Kidney capillary endothelial cell (primary cell): ENCODE measurements around the gene SUSD6.

Source experiments
- DNase-seq: peaks from one replicate; pipeline ENCODE4 v3.0.0-alpha.2; 2018; ENCODE audit warnings: low spot score

Gene SUSD6

DNA sequence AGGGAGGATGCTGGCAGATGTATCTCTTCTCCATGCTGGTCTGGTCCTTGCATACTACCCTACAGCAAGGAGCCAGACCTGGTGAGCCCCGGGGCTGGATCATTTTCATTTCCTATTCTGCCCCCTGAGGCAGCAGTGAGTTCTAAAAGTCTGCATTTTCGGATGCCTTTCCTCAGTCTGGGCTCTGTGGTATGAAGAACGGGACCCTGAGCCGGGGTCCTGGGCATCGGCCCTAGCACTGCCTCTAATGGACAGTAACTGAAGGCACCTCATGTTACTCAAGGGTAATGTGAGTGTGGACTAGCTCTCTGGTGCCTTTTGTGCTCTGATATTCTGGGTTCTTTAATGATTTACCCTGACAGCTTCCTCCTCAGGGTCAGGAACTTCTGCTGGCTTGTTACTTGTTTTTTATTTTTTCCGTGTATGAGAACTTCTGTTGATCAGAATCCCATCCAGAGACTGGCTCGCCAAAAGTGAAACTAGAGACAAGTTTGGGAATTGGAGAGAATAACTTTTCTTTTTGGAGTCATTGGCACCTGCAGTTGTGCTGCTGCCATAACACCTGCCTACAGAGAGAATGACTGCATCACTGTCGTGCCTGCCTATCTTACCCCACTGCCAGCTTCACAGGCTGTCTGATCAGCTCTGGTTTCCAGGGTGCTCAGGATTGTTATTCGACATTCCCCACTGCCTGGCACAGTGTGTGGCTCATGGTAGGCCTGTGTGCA lies 62.3 kb downstream of the SUSD6 start:
- DNase-seq = no peak

GRCh38 chr14:69674546-69675244 lies 63.3 kb downstream of the SUSD6 start:
- no peak for DNase-seq

DNA sequence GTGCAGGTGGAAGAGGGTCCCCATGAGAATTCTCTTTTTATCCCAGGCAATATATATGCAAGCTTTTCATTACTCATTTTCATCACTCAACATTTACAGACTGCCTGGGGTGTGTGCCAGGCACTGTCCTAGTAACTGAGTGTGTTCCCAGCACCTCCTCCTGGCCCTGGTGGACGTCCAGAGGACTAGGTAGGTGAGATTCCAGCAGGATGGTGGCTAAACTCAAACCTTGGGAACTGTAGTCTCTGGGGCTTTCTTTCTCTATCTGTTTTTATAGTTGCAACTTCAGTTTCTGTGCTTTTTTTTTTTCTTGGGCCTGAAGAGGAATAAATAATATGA lies 63.8 kb downstream of the SUSD6 start:
- no peak for DNase-seq

DNA sequence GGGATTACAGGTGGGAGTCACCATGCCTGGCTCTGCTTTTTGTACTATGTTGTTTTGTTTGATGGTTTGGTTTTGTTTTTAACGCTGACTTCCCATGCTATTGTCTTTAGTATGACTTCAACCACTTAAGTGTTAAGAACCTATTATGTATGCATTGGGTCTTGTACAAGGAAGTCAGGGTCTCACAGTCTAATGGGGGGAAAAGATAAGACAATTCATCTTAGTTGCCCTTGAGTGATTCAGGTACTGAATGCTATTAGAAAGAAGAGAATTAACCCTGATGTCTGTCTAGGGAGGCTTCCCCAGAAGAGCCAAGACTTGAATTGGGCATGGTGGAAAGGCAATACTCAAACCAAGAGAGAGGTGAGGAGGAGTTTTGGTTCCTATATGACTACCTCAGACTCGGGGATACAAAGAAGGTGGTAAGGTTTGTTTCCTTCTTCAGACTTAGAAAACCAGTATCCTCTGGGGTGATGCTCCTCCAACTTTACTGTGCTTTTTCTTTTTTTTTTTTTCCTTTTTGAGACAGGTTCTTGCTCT lies 64.6 kb downstream of the SUSD6 start:
- no peak for DNase-seq

GRCh38 chr14:69676723-69677122 lies 65.3 kb downstream of the SUSD6 start:
- no peak for DNase-seq

DNA sequence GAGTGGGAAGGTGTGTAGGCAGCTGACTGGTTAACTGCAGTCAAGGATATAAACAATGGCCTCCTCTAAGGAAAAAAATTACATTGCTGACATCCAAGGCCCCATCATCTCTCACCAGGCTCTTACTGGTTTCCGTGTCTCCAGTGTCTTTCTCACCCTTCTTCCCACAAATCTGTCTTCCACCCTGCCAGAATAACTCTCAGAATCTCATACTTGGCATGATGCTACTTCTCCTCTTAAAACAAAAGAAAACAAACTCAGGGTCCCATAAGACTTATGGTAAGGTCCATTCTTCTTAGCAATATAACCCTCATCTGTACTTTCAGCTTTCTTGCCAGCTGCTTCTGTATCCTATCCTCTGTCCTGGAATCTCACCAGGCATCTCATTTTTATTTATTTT lies 68.9 kb downstream of the SUSD6 start:
- no peak for DNase-seq

DNA sequence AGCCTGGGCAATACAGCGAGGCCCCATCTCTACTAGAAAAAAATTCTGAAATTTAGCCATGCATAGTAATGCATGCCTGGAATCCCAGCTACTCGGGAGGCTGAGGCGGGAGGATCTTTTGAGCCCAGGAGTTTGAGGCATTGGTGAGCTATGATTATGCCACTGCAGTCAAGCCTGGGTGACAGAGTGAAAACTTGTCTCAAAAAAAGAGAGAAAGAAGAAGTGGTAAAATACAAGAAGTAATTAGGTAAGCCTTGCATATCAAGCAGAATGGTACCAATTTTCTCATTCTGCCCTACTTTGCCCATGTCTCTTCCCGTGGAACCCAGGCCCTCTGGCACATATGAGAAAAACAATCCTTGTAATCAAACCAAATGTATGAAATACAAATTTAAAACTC lies 70.7 kb downstream of the SUSD6 start:
- DNase-seq = no peak

DNA sequence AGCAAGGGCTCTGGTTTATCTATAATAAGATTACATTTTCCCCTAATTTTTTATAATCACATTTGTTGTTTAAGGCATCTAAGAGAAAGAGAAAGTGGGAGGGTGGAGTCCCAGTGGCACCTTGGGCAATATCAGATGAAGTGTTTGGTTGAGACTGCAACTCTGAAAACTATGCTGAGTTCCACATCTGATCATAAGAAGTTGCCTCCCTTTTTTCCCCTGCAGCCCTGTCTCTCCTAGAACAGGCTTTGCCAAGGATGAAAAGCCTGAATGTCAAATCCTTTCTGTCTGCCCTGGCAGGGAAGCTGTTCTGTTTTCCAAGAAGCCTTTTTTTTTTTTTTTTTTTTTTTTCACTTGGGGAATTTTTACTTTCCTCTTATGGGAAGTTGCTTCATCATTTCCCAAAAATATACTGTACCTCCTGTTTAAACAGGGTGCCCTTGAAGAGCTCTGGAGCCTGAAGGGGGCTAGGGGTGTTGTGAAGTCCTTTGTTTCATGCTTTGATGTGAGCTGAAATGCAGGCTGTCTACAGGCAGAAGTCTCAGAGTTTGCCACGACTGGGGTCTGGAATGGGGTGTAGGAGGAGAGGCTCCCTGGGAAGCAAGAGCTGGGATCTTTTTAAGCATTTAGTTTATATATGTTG lies 71.3 kb downstream of the SUSD6 start:
- DNase-seq = no peak

GRCh38 chr14:69683971-69684370 lies 72.6 kb downstream of the SUSD6 start:
- no peak for DNase-seq

- DNase-seq = no peak
Observed at GRCh38 chr14:69684461-69685217, 73.2 kb downstream of the SUSD6 start.

- no peak for DNase-seq
Observed at GRCh38 chr14:69685218-69685616, 73.8 kb downstream of the SUSD6 start.

DNA sequence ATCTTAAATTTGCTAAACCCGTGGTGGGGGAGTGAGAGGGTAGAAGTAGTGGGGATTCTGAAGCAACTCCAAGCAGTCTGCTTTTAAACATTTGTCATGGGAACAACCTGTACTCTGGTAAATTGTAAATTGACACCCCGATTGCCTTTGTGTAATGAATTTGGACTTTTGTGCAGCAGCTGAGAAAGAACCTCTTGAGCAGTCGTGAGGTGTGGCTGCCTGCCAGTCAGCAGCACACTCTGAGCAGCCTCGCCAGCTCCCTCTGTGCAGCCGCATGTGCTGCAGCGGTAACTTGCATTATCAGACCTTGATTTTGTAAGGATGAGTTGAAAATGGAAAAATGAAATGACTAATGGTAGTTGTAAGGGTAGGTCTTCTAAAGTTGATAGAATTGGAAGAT lies 74.3 kb downstream of the SUSD6 start:
- DNase-seq = no peak

- DNase-seq = no peak
Observed at GRCh38 chr14:69687606-69688298, 76.4 kb downstream of the SUSD6 start.

- no peak for DNase-seq
Observed at GRCh38 chr14:69688299-69688649, 76.9 kb downstream of the SUSD6 start.

DNA sequence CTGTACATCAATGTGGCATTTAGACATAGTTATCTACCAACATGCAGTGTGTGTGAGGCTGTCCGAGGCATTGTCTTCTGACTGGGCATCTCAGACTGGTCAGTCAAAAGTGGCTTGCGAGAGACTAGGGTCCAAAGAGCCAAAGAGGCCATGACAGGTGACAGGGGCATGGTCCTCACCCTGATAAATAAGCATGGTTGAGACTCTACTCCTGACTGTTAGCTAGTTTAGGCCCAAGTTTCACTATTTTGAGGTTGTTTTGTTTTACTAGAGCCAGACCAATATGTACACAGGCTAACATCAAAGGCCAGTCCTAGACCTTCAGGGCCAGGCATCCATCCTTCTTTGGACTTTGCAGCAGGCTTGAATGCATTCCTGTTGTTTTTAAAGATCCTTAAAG lies 78.6 kb downstream of the SUSD6 start:
- DNase-seq = no peak

DNA sequence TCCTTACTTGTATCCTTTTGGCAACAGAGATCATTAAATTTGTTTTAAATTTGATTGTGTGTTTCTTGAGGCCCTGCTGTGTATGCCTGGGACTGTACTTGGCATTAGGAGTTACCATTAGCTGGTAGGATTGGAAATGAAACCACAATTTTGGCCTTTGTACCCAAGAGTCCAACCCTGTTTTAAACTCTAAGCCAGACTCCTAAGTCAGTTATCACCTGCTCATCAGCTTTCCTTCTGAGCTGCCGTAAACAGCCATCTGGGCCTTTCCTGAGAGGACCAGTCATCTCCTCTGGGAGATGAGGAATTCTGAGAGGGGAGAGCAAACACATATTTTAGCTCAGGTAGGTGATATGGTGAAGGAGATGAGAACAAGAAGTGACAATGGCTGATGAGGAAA lies 81.2 kb downstream of the SUSD6 start:
- no peak for DNase-seq

GRCh38 chr14:69693145-69693544 lies 81.7 kb downstream of the SUSD6 start:
- DNase-seq = no peak

DNA sequence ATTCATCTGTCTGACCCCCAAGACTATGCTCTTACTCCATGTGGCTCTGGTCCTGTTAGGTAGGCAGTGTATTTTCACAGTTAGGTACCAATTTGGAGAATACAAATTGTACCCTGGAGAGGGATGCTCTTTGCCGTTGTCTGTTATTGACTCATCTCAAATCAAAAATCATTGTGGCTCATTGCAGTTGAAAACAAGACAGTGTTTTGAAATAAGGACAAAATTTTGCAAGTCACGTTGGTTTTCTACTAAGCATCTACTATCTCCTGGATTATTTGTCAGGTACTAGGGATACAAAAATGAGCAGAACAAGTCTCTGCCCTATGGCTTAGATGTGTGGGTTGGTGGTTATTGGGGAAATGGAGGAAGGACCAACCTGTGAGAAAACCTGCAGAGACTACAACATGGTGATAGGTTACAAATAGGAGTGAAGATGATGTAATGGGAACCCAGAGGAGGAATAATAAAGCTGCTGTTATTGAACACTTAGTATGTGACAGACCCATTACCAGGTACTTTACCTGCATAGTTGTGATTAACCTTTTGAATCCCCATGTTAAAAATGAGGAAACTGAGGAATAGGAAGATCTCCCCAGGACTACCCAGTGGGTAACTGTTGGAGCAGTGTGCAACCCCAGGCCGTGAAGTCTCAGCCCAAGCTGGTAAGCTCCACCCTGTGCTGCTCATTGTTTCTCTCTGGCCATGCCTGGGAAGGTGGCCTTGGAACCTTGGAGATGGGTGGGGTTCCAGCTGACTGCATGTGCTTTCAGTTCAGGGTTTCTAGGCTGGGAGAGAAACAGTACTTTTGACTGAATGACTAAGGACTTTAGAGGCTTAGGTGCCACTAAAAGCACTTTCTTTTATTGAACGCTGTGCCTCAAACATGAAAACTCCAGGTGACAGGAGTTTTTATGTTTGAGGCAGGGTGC lies 82.7 kb downstream of the SUSD6 start:
- no peak for DNase-seq

- DNase-seq = peak; percentile 70
Observed at GRCh38 chr14:69694730-69695281, 83.4 kb downstream of the SUSD6 start.
